ENCODE results near the gene SLC27A1. TPM values are rescaled to one million over a fixed set of nuclear protein-coding genes. Genes with fewer than 3 reads are reported as not detected.

The SLC27A1 gene
- total and polyA plus RNA-seq, 3 donors from 2014 or later = 25.9 to 105 (median 92.8) TPM

- no peak overlapping the region for H3K4me3 ChIP-seq
- no peak overlapping the region for H3K27ac ChIP-seq
- H3K9me3 ChIP-seq = no peaks in the 10 kb centered on the region
- 63 to 73% methylated on average over 8 of the region's 8 CpGs for WGBS, 2 donors
- no peaks in the 10 kb centered on the region for H3K36me3 ChIP-seq (ENCODE audit: low read depth, missing control alignments)
- H3K27me3 ChIP-seq = no peaks in the 10 kb centered on the region
- TF ChIP-seq POLR2A (IDR thresholded peaks at IDR 0.05) = no peak
- TF ChIP-seq CTCF (IDR thresholded peaks at IDR 0.05) = no peak
- H3K4me1 ChIP-seq = peaks cover 5% of the 10 kb centered on the region
- intact Hi-C loops (cut with DNase I; ENCODE audit: low total_unique reads) = no loop called here
- no peak for DNase-seq
These were observed 19.9 kb upstream of the SLC27A1 start for GRCh38 chr19:17450264-17451075.

DNA sequence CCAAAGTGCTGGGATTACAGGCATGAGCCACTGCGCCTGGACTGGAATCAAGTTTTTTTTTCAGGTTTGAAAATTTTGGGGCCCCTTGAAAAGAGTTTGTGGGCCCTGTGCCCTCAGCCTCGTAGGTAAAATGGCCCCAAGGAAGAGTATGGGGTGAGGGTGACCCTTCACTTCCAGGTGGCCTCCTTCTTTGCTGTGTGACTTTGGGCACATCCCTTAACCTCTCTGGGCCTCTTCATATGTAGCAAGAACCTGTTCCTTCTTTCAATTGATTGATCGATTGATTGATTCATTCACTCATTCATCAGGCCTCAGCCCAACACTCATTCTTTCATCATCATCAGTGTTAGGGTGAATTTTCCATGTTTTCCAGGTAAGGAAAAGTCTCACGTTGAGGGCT lies 18.5 kb upstream of the SLC27A1 start:
- Histone ChIP-seq H3K4me3 (no peak overlapping the region), H3K4me1 (peaks cover 5% of the 10 kb centered on the region), H3K27me3 (no peaks in the 10 kb centered on the region), H3K9me3 (no peaks in the 10 kb centered on the region), H3K27ac (no peak overlapping the region), H3K36me3 (ENCODE audit: low read depth, missing control alignments) (no peaks in the 10 kb centered on the region)
- 94 to 97% methylated on average over 4 of the region's 4 CpGs for WGBS, 2 donors
- TF ChIP-seq CTCF (IDR thresholded peaks at IDR 0.05) (no peak), POLR2A (IDR thresholded peaks at IDR 0.05) (no peak)
- no peak for DNase-seq
- intact Hi-C loops (cut with DNase I; ENCODE audit: low total_unique reads) = no loop called here

GRCh38 chr19:17454576-17455071 lies 15.7 kb upstream of the SLC27A1 start:
- intact Hi-C loops (cut with DNase I; ENCODE audit: low total_unique reads) = no loop called here
- no peak for DNase-seq
- WGBS, 2 donors = 9 to 15% methylated on average over 12 to 13 of the region's 13 CpGs

GRCh38 chr19:17455308-17456123 lies 14.8 kb upstream of the SLC27A1 start:
- Histone ChIP-seq H3K36me3 (ENCODE audit: low read depth, missing control alignments) (no peaks in the 10 kb centered on the region), H3K9me3 (no peaks in the 10 kb centered on the region), H3K4me1 (no peaks in the 10 kb centered on the region), H3K27me3 (no peaks in the 10 kb centered on the region), H3K4me3 (peak overlapping the region in 1 of 2 donors; percentile 9), H3K27ac (no peak overlapping the region)
- DNase-seq = no peak
- WGBS, 2 donors = 15 to 23% methylated on average over 35 to 39 of the region's 58 CpGs
- TF ChIP-seq POLR2A (IDR thresholded peaks at IDR 0.05) = no peak
- no peak for TF ChIP-seq CTCF (IDR thresholded peaks at IDR 0.05)
- intact Hi-C loops (cut with DNase I; ENCODE audit: low total_unique reads) = no loop called here

More at GRCh38 chr19:17454576-17455071, 15.7 kb upstream of the SLC27A1 start:
- no peaks in the 10 kb centered on the region for H3K36me3 ChIP-seq (ENCODE audit: low read depth, missing control alignments)
- H3K27me3 ChIP-seq = no peaks in the 10 kb centered on the region
- H3K4me1 ChIP-seq = no peaks in the 10 kb centered on the region
- no peaks in the 10 kb centered on the region for H3K9me3 ChIP-seq
- no peak overlapping the region for H3K4me3 ChIP-seq
- no peak for TF ChIP-seq CTCF (IDR thresholded peaks at IDR 0.05)
- no peak for TF ChIP-seq POLR2A (IDR thresholded peaks at IDR 0.05)
- H3K27ac ChIP-seq = no peak overlapping the region
